Measurements from ENCODE around the gene PAPPA.

Gene PAPPA

GRCh38 chr9:116389541-116390302 is 236.1 kb downstream of the PAPPA start:
- no peak for FAIRE-seq

- FAIRE-seq: no peak
Measured at GRCh38 chr9:116390303-116391228, 237.0 kb downstream of the PAPPA start.

- no peak for FAIRE-seq
Measured at GRCh38 chr9:116391306-116391900, 237.8 kb downstream of the PAPPA start.

- FAIRE-seq: no peak
Measured at GRCh38 chr9:116393198-116393597, 239.6 kb downstream of the PAPPA start.

- no peak for FAIRE-seq
Measured at GRCh38 chr9:116394070-116394469, 240.5 kb downstream of the PAPPA start.

- no peak for FAIRE-seq
Measured at GRCh38 chr9:116394894-116395698, 241.5 kb downstream of the PAPPA start.

GRCh38 chr9:116395699-116396037 is 242.1 kb downstream of the PAPPA start:
- FAIRE-seq: no peak

GRCh38 chr9:116403171-116403570 is 249.6 kb downstream of the PAPPA start:
- FAIRE-seq: no peak

- FAIRE-seq: no peak
Measured at GRCh38 chr9:116404228-116404627, 250.6 kb downstream of the PAPPA start.

GRCh38 chr9:116405321-116405720 is 251.7 kb downstream of the PAPPA start:
- FAIRE-seq: no peak

GRCh38 chr9:116406469-116406868 is 252.9 kb downstream of the PAPPA start:
- FAIRE-seq: no peak

GRCh38 chr9:116409129-116409528 is 255.5 kb downstream of the PAPPA start:
- no peak for FAIRE-seq

GRCh38 chr9:116409638-116410037 is 256.0 kb downstream of the PAPPA start:
- no peak for FAIRE-seq

GRCh38 chr9:116411506-116411905 is 257.9 kb downstream of the PAPPA start:
- no peak for FAIRE-seq

GRCh38 chr9:116414374-116414773 is 260.8 kb downstream of the PAPPA start:
- no peak for FAIRE-seq

GRCh38 chr9:116416421-116416820 is 262.8 kb downstream of the PAPPA start:
- FAIRE-seq: no peak

- no peak for FAIRE-seq
Measured at GRCh38 chr9:116417464-116417863, 263.9 kb downstream of the PAPPA start.

GRCh38 chr9:116419181-116419580 is 265.6 kb downstream of the PAPPA start:
- no peak for FAIRE-seq

GRCh38 chr9:116420993-116421538 is 267.5 kb downstream of the PAPPA start:
- FAIRE-seq: no peak

GRCh38 chr9:116422119-116422979 is 268.8 kb downstream of the PAPPA start:
- FAIRE-seq: no peak

- FAIRE-seq: no peak
Measured at GRCh38 chr9:116423149-116423548, 269.6 kb downstream of the PAPPA start.
